GM10266 (cell line): ENCODE results near the gene WASF2.

Experiments used
- DNase-seq: peaks from one replicate; pipeline ENCODE4 v3.0.0; 2012; ENCODE audit errors: extremely low spot score
- TF ChIP-seq, protein P1 (sequence below): IDR thresholded peaks from 2 replicates; pipeline ENCODE4 v1.5.1; 2012; ENCODE audit warnings: mild to moderate bottlenecking, low read depth; ENCODE audit not compliant: control insufficient read depth, insufficient read depth; ENCODE audit errors: missing control alignments

The WASF2 gene

DNA sequence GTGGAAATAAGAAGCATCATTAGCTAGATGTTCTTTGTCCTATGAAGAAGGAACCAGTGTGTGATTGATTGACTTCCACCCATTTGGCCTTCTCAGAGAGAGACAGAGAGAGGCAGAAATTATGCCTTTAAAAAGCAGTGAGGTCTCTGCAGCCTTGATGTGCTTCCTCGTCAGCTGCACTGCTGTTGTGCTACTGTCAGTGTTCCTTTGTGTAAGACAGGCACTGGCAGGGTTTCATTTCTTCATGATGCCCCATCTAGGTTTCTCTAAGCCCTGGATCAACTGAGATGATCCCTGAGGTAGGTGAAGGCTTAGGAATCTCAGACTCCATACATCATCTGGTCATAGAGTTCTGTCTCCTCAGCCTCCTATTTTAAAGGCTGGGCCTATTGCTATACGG lies 62.6 kb downstream of the WASF2 start:
- TF ChIP-seq, protein P1, sequence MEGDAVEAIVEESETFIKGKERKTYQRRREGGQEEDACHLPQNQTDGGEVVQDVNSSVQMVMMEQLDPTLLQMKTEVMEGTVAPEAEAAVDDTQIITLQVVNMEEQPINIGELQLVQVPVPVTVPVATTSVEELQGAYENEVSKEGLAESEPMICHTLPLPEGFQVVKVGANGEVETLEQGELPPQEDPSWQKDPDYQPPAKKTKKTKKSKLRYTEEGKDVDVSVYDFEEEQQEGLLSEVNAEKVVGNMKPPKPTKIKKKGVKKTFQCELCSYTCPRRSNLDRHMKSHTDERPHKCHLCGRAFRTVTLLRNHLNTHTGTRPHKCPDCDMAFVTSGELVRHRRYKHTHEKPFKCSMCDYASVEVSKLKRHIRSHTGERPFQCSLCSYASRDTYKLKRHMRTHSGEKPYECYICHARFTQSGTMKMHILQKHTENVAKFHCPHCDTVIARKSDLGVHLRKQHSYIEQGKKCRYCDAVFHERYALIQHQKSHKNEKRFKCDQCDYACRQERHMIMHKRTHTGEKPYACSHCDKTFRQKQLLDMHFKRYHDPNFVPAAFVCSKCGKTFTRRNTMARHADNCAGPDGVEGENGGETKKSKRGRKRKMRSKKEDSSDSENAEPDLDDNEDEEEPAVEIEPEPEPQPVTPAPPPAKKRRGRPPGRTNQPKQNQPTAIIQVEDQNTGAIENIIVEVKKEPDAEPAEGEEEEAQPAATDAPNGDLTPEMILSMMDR: no peak
- no peak for DNase-seq

DNA sequence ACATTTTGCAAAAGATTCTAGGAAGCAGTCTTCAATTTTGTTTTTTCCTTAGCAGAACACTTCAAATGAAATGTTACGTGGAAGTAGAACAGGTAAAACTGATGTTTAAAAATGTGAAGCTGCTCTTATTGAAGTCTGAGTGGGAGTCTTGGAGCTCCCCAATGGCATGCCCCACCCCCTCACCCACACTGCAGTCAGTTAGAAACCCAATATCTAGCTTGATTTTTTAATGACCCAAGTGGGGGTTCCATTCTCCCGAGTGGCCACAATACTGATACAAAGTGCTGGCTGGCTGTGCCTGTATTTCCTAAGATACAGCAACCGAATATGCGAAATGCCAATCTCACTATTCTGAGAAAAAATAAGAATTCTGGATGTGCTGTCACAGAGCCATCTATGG lies 66.3 kb downstream of the WASF2 start:
- no peak for DNase-seq

DNA sequence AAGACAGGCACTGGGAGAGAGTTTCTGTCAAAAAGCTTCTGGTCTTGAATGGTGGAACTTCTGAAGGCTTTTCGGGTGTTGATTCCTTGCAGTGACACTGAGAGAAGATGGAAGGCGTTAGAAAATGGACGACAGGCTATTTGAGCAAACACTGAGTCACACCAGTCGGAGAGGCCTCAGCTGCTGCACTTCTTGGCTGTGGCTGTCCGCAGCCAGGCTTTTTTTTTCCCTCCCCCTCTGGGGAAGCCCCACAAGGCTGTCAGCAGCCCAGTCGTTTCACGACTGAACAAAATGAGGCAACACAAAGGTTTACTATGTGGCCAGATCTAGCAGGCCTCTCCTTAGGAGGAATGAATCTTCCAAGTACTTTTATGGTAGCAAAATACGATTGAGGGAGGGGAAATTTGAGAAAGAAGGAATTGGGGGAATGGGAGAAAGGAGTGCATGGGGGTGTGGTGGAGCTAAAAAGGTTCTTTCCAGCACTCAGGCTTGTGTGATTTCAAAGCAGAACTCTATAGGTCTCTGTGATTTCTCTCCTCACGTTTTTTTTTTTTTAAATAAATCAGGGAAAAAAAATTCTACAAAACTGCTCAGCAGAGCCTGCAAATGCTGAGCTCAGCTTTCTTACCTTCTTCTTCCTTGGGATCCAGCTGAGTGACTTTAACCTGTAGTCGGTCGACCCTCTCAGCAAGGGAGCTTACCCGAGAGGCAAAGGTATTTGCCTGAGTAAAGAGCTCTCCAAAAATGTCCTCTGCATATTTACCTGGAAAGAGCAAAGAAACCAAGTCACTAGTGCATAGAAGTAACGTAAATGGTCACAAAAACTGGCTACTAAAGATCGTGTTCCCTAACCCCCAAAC lies 71.4 kb downstream of the WASF2 start:
- peak; percentile 77 for DNase-seq

More for the DNA sequence above, 66.3 kb downstream of the WASF2 start:
- TF ChIP-seq, protein P1: no peak

DNA sequence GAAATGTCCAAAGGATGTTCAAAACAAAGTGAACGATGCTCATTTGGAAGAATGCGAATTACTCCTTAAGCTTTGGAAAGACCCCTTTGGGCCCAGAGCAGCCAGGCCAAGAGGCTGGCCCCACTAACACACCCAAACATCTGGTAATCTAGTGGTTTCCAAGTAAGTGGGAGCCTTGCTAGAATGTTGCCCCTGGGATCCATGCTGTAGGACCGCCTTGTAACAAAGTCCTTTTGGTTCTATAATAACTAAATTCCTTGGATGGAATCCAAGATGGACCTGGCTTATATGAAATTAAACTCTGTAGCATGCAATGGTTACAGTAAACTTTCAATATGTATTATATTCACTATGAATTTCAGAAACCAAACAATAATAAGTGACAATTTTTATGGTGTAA lies 72.3 kb downstream of the WASF2 start:
- DNase-seq: no peak
- TF ChIP-seq, protein P1: no peak

More for the DNA sequence above, 71.4 kb downstream of the WASF2 start:
- TF ChIP-seq, protein P1: no peak

DNA sequence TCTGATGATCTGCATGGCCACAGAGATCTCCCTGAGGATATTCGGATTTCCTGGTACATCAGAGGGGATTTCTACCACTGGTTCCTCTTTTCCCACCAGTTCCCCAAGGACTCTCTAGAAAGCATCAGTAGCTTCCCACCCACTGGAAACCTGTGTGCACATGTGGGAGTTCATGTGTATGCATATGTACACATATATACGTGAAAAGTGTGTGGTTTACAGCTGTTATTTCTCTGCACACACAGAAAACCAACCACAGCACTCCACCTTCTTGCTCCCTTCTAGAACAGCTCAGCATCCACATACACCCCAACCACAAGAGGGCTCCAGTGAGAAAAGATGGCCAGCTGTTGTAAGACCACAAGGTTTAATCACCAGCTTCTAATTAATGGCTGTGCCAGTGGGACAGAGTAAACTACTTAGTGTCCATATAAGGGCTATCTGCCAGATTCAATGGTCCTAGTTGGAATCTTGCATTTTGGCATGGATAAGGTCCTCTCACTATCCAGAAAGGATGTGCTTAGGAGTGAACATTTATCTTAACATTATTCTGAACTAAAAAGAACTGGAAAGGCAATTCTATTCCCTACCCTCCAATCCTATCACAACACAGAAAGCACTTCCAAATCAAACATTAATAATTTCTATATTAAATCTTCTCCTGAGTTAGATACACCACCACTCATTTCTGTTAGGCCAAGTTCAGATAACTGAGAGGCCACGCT lies 73.4 kb downstream of the WASF2 start:
- no peak for DNase-seq
- TF ChIP-seq, protein P1: peak; percentile 76

DNA sequence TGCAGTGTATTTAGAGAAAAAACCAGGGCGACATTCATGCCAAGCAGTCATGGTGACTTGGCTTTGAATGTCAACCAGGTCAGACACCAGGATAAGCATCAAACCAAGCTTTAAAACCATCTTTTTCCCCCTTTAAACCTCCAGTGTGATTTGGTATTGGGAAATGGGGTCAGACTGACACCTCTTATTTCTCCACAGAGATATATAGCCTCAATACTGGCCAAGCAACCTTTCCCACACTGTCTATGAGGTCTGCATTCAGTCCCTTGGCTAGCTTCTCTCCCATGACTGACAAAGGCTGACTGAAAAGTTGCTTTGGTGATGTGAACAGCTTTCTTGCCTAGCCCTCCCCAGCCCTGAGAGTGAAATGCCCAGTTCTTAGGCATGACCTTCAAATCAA lies 75.9 kb downstream of the WASF2 start:
- no peak for DNase-seq
- TF ChIP-seq, protein P1: no peak

DNA sequence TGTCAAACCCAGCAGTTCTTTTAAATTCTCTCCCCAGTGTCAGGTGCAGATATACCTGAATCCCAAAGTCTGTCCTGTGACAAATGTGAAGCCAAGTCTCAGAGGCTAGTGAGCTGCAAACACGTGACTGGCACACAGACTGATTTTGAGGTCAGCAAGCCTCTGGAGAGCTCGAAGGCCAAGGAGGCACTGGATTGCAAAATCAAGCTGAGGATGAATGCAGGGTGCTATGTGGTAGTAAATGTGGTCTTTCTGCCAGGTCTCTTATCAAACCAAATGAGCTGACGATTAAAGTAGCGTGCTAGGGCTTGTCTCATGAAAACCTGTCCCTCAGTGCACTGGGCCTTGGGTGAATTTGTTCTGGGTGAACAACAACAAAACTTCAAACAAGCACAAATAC lies 77.0 kb downstream of the WASF2 start:
- TF ChIP-seq, protein P1: no peak
- no peak for DNase-seq
